Stimulated activated naive CD8-positive, alpha-beta T cell treated with anti-CD3 and anti-CD28 coated beads, Interleukin-15, Interleukin-2, amounts not matched to agents 100 ng/mL and 50 ng/mL, for 24 hours (primary cell): Measurements from ENCODE around the gene PLXNA2.

Source experiments
- H3K27ac Mint-ChIP-seq: one replicate; pipeline ENCODE4 v1.8.0; 2021; ENCODE audit warnings: mild to moderate bottlenecking, mixed read lengths
- H3K27me3 Mint-ChIP-seq: one replicate; pipeline ENCODE4 v1.8.0; 2021; ENCODE audit warnings: mixed read lengths
- H3K36me3 Mint-ChIP-seq: one replicate; pipeline ENCODE4 v1.8.0; 2021; ENCODE audit warnings: low read depth, mixed read lengths
- H3K4me1 Mint-ChIP-seq: one replicate; pipeline ENCODE4 v1.8.0; 2021; ENCODE audit warnings: low read depth, mixed read lengths
- H3K4me3 Mint-ChIP-seq: one replicate; pipeline ENCODE4 v1.8.0; 2021; ENCODE audit warnings: mild to moderate bottlenecking, mixed read lengths
- H3K9me3 Mint-ChIP-seq: one replicate; pipeline ENCODE4 v1.8.0; 2021; ENCODE audit warnings: mixed read lengths

PLXNA2 gene

GRCh38 chr1:208179961-208180409, 64.2 kb downstream of the PLXNA2 start:
- no peaks in the 10 kb centered on the region for H3K9me3 Mint-ChIP-seq
- no peak overlapping the region for H3K4me3 Mint-ChIP-seq
- no peaks in the 10 kb centered on the region for H3K36me3 Mint-ChIP-seq
- H3K27me3 Mint-ChIP-seq: no peaks in the 10 kb centered on the region
- H3K27ac Mint-ChIP-seq: no peak overlapping the region
- H3K4me1 Mint-ChIP-seq: no peaks in the 10 kb centered on the region

DNA sequence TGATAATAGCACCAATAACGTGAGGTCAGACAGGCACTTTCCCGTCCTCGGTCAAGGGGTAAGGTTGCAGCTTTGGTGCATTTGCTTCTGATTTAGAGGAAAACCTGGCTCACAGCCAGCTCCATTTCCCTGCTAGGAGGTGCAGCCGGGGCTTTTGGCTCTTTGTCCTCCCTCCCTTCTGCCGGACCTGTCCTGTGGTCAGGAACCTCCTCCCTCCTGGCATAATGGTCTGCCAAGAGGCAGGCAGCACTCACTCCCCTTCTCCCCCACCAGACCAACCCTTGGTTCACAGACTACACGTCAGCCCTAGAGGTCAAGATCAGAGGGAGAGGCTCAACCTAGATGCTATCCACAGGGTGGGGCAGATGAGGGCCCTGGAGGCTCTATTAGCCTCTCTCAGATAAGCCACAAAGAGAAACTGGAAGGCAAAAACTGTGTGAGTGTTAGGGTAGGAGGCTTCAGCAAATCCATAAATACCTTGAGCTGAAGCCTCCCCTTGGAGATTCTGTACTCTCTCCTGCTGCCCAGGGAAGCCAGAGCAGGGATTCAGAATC, 64.8 kb downstream of the PLXNA2 start:
- Mint-ChIP-seq H3K4me1 (no peaks in the 10 kb centered on the region), H3K27ac (no peak overlapping the region), H3K4me3 (no peak overlapping the region), H3K9me3 (no peaks in the 10 kb centered on the region), H3K27me3 (no peaks in the 10 kb centered on the region), H3K36me3 (no peaks in the 10 kb centered on the region)

DNA sequence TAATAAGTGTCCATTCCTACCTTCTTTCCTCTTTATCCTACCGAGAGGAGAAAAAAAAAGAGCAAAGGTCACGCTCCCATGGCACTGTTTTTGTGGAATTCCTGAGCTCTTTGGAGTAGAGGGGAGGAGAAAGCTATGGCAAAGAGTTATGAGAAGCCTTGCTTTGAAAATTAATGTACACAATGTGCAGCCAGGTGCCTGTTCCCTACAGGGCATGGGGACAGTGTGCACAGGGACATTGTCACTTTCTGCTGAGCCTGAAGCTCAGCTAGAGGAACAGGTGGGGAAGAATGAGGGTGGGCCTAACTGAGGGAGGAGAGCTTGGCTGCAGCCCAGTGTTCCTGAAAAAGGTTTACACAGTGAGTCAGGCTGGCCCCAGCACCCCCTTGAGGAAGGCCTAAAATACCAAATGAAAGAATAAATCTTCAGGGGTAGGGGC, 66.1 kb downstream of the PLXNA2 start:
- no peak overlapping the region for H3K4me3 Mint-ChIP-seq
- H3K4me1 Mint-ChIP-seq: no peaks in the 10 kb centered on the region
- no peaks in the 10 kb centered on the region for H3K9me3 Mint-ChIP-seq
- H3K36me3 Mint-ChIP-seq: no peaks in the 10 kb centered on the region
- no peaks in the 10 kb centered on the region for H3K27me3 Mint-ChIP-seq
- H3K27ac Mint-ChIP-seq: no peak overlapping the region

DNA sequence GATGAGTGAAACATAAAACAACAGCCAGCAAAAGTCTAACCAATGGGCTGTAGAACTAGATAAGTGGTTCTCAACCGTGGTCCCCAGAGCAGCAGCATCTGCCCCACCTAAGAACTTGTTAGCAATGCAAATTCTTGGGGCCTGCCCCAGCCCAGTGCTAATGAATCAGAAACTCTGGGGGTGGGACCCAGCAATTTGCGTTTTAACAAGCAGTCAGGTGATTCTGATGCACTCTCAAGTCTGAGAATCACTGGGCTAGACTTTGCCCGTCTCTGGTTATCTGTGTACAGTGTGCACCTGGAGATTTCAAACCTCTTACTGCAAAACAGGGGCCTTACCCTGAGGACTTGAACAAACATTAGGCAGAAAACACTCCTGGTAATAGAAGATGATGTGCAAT, 66.5 kb downstream of the PLXNA2 start:
- Mint-ChIP-seq H3K27me3 (no peaks in the 10 kb centered on the region), H3K4me1 (no peaks in the 10 kb centered on the region), H3K27ac (no peak overlapping the region), H3K9me3 (no peaks in the 10 kb centered on the region), H3K36me3 (no peaks in the 10 kb centered on the region), H3K4me3 (no peak overlapping the region)

- Mint-ChIP-seq H3K27ac (no peak overlapping the region), H3K4me1 (no peaks in the 10 kb centered on the region), H3K27me3 (no peaks in the 10 kb centered on the region), H3K9me3 (no peaks in the 10 kb centered on the region), H3K4me3 (no peak overlapping the region), H3K36me3 (no peaks in the 10 kb centered on the region)
Measured at GRCh38 chr1:208176649-208177048, 67.5 kb downstream of the PLXNA2 start.

DNA sequence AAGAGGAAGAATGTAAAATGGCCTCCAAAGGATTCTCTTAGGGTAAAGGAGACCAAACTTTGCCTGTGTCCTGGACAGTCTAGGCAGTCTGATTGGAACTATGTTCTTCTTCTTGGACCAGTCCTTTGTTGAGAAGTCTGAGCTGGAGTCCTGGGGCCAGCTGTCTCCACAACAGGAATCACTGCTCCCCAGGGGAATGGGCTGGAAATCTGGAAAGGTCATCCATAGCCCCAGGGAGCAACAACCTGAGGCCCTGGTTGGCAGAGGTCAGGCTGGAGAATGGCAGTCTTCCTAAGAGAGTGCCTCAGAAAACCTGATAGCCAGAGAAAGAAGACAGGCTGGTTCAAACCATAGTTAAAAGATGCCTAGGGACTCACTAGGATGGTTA, 68.7 kb downstream of the PLXNA2 start:
- Mint-ChIP-seq H3K4me3 (no peak overlapping the region), H3K27me3 (no peaks in the 10 kb centered on the region), H3K4me1 (no peaks in the 10 kb centered on the region)

DNA sequence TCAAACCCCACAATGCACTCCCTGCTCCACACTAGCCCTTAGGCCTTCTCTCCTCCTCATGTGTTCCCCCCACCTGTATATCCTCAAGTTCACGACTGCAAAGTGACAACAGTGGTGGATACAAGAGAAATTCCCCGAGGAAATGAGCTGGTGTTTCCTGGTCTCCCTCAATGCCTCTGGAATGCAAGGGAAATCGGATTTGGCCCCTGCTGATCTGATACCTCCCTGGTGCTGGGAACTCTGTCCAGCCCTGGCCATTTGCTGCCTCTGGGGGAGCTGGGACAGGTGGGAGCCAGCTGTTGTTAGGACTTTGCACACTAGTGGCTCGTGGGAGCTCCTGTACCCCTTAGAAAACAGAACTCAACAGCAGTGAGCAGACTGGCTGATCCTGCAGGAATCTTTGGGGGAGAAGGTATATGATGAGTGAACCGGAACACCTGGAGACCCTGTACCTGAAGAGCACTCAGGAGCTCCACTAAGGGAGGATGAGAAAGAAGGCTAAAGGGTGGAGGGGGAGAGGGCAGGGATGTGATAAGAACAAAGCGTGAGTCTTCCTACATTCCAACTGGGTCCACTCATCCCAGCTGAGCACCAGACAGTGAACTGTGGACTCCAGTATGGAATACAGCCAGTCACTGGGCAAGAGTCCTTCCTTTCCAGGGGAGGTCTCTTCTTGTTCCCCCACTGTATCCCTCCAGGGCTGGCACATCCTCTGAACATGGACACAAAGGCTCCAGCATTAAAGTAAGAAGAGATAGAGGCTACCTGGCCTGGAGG, 69.3 kb downstream of the PLXNA2 start:
- no peaks in the 10 kb centered on the region for H3K36me3 Mint-ChIP-seq
- no peaks in the 10 kb centered on the region for H3K9me3 Mint-ChIP-seq
- H3K27ac Mint-ChIP-seq: no peak overlapping the region
- H3K4me3 Mint-ChIP-seq: no peak overlapping the region
- no peaks in the 10 kb centered on the region for H3K27me3 Mint-ChIP-seq
- H3K4me1 Mint-ChIP-seq: no peaks in the 10 kb centered on the region

More for the DNA sequence above, 68.7 kb downstream of the PLXNA2 start:
- Mint-ChIP-seq H3K9me3 (no peaks in the 10 kb centered on the region), H3K36me3 (no peaks in the 10 kb centered on the region), H3K27ac (no peak overlapping the region)

DNA sequence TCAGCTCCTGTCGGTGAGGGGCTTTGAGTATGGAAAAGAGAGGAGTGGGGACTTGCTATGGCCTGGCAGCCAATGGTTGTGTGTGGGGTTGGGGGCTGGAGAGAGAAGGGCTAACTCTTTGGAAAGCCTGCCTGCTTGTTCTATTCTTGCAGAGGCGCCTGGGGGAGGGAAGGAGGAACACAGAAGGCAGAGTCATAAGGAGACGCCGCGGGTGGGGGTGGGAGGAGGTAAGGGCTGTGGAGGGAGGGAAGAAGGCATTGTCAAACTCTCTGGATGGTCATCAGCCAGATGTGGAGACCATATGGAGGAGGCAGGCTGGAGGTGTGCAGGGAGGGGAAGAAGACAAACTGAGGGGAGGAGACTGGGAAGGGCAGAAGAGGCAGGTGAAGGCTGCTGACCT, 70.0 kb downstream of the PLXNA2 start:
- Mint-ChIP-seq H3K9me3 (no peaks in the 10 kb centered on the region), H3K27ac (no peak overlapping the region), H3K36me3 (no peaks in the 10 kb centered on the region), H3K4me3 (no peak overlapping the region), H3K27me3 (no peaks in the 10 kb centered on the region), H3K4me1 (no peaks in the 10 kb centered on the region)

- Mint-ChIP-seq H3K4me1 (no peaks in the 10 kb centered on the region), H3K9me3 (no peaks in the 10 kb centered on the region), H3K27ac (no peak overlapping the region), H3K27me3 (no peaks in the 10 kb centered on the region), H3K36me3 (no peaks in the 10 kb centered on the region), H3K4me3 (no peak overlapping the region)
Measured at GRCh38 chr1:208173749-208174148, 70.4 kb downstream of the PLXNA2 start.

DNA sequence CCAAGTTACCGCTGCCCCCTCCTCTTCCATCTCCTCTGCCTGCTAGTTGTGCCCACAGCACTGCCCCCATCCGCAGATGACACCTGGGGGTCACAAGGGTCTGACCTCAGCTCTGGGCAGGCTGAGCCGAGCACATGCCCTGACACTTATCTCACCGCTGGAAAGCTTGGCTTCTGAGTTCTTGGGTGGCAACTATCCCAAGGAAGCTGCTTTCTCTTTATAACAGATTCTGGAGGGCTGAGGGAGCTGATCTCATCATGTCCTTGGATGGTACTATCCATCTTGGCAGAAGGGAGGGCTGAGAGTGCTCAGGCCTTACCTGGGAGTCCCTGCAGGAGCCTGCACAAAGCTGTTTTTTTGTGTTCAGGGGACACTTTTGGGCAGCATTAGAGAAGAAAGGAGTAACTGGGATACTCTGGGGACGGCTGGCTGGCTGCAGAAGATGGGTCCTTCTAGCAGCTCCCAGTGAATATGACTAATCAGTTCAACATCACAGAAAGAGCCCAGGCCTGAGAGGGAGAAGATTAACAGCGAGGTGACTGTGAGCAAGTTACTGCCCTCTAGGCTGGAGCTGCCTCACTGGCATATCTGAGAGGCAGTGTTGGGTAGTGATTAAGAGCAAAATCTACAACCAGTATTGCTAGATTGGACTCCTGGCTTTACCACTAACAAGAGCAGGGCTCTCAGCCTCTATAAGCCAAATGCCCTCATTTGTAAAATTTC, 71.6 kb downstream of the PLXNA2 start:
- Mint-ChIP-seq H3K9me3 (no peaks in the 10 kb centered on the region), H3K27me3 (no peaks in the 10 kb centered on the region), H3K36me3 (no peaks in the 10 kb centered on the region), H3K27ac (no peak overlapping the region), H3K4me1 (no peaks in the 10 kb centered on the region), H3K4me3 (no peak overlapping the region)

GRCh38 chr1:208171616-208172422, 72.4 kb downstream of the PLXNA2 start:
- Mint-ChIP-seq H3K27ac (no peak overlapping the region), H3K36me3 (no peaks in the 10 kb centered on the region), H3K4me1 (no peaks in the 10 kb centered on the region), H3K9me3 (no peaks in the 10 kb centered on the region), H3K27me3 (no peaks in the 10 kb centered on the region), H3K4me3 (no peak overlapping the region)

GRCh38 chr1:208170252-208170651, 73.9 kb downstream of the PLXNA2 start:
- Mint-ChIP-seq H3K27ac (no peak overlapping the region), H3K27me3 (peaks cover 5% of the 10 kb centered on the region), H3K4me3 (no peak overlapping the region)

GRCh38 chr1:208169081-208169879, 74.9 kb downstream of the PLXNA2 start:
- H3K27ac Mint-ChIP-seq: no peak overlapping the region
- no peak overlapping the region for H3K4me3 Mint-ChIP-seq
- no peaks in the 10 kb centered on the region for H3K4me1 Mint-ChIP-seq
- H3K9me3 Mint-ChIP-seq: no peaks in the 10 kb centered on the region
- H3K27me3 Mint-ChIP-seq: peaks cover 6% of the 10 kb centered on the region
- H3K36me3 Mint-ChIP-seq: no peaks in the 10 kb centered on the region

More at GRCh38 chr1:208170252-208170651, 73.9 kb downstream of the PLXNA2 start:
- no peaks in the 10 kb centered on the region for H3K9me3 Mint-ChIP-seq
- H3K4me1 Mint-ChIP-seq: no peaks in the 10 kb centered on the region
- H3K36me3 Mint-ChIP-seq: no peaks in the 10 kb centered on the region

DNA sequence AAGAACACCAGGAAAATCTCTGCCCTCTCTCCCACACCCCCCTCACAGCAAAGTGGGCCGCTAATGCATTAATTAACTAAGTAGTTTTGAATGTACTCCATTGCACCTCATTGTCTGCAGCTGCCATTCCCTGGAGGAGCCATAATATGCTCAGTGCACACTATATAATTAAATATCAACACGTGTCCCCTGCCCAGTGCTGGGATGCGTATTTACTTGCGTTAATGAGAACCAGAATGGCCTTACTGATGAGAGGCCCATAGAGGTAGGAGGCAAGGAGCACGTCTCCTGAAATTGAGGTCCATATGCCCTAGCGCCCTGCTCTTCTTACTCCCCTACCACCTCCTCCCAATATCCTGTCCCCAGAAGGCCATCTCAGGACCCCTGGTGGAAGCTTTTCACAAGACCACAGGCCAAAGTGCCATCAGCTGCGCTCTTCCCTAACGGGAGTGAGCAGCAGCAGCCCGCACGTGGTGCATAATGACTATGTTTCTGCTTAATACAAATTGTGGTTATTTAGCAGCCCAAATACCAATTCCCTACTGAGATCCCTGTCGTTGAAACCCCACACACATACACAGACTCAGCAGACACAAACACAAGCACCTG, 76.8 kb downstream of the PLXNA2 start:
- Mint-ChIP-seq H3K36me3 (no peaks in the 10 kb centered on the region), H3K27ac (no peak overlapping the region), H3K4me3 (no peak overlapping the region), H3K4me1 (no peaks in the 10 kb centered on the region), H3K9me3 (no peaks in the 10 kb centered on the region), H3K27me3 (peaks cover 11% of the 10 kb centered on the region)
